HG02973 (cell line): ENCODE results near the gene ERC2.

ENCODE experiments used
- ATAC-seq: cut with Tn5 transposase; IDR thresholded peaks from one replicate; pipeline ENCODE4 v1.9.1; 2021; ENCODE audit warnings: moderate library complexity; ENCODE audit not compliant: unreplicated experiment

The ERC2 gene

DNA sequence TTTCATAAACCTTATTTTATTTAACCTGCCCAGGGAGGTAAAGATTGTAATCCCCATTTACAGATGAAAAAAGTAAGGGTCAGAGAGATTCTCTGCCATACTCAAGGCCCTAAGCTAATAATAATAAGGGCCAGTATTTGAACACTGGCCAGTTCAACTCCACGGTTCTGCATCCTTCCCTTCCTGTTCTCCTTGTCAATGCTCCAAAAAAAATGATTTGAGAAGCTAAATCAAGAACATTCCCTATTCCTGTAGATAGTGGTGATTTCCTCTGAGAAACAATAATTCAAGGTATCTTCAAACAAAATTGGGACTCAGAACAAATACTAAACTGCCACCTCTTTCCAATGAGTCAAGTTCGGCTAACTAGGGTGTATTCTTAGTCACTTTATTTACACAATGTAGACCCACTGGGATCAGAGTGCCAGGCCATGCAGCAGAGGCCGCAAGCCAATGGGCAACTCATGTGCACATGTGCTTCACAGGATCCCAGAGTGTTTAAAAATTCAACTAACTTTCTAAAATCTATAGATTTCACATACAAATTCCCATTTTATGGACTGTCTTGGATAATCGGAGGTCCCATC lies 521.6 kb downstream of the ERC2 start:
- no peak for ATAC-seq

DNA sequence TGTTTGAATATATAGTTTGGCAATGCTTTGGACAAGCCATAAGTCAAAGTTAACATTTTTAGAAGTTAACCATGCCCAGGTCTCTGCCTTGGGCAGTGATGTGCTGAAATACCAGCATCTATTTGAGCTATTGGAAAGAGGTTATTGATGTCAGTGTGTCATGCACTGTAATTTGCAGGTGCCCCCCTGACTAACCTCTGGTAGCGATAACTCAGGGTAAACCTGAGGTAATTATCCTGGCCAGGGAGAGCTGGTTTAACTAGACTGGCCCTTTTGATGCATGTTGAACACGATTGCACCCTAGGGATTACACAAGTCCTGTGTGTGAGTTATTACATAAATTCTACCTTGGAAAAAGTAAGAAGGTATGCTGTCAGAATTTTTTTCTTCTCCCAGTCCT lies 525.4 kb downstream of the ERC2 start:
- no peak for ATAC-seq

DNA sequence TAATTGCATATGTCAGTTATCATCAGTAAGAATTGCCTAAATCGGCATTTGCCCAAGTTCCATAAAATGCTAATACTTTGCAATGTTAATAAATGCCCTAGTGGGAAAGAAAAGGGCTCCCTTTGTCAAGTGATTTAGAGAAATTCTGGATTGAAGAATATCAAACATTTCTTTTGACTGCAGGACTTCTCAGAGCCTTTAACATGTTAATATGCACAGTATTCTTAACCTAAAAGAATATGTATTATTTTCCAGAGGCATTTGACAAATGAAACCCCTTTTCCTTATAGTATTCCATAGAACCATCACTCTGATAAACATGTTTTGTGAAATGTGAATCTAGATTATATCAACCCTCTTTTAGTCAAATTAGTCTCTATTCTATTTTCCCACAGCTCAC lies 529.0 kb downstream of the ERC2 start:
- no peak for ATAC-seq

GRCh38 chr3:55937301-55937700 lies 531.0 kb downstream of the ERC2 start:
- ATAC-seq, result no peak

GRCh38 chr3:55936549-55937052 lies 531.7 kb downstream of the ERC2 start:
- no peak for ATAC-seq

DNA sequence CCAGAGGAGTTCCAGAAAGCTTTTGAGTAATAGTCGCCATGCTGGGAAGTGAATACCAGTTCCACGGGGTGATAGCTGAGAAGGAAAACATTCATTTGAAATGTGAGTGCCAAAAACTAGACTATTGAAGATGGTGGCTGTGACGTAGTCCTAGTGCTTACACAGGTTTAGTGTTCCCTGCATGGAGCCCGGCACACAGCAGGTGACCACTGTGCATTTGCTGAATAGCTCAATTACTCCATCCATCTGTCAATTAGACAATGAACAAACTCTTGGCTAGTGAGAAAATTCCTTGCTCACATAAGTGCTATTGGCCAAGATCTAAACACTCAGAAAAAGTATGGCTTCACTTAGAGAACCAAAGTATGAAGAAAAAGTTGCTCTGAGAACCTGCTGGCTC lies 533.0 kb downstream of the ERC2 start:
- ATAC-seq, result no peak

DNA sequence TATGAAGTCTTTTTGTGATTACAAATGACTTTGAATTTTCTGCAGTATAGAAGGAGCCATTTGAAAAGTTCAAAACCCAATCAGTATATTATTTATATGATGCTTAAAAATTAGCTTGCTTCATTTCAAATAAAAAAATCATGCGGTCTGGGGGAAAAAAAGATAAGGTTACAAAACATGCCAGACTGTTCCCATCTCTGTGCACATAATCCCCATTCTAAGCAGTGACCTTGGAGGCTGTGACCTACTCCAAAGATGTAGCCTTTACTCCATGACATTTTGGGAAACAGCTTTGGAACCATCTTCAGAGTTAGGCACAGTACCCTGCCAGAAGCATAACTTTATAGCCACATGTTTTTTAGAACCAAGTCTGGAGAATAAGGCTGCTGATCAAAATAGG lies 533.5 kb downstream of the ERC2 start:
- no peak for ATAC-seq

GRCh38 chr3:55929154-55929869 lies 539.0 kb downstream of the ERC2 start:
- no peak for ATAC-seq

DNA sequence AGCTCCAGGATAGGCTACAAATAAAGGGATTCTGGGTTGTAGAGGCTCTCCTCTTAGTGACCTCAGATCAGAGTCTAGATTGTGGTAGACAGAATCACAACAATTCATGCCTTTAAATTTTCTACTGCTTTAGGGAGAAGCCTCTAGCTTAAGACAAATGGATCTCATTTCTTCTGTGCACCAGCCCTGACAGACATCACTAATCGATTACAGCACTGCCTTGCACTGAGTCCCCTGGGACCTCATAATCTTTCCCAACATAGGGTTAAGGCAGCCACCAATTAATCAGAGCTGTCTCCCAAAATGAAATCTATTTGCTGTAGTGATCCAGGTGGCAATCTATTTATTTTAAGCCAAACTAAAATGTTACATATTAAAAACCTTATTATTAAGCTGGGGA lies 544.6 kb downstream of the ERC2 start:
- no peak for ATAC-seq

- no peak for ATAC-seq
Measured at GRCh38 chr3:55923207-55923606, 545.1 kb downstream of the ERC2 start.

DNA sequence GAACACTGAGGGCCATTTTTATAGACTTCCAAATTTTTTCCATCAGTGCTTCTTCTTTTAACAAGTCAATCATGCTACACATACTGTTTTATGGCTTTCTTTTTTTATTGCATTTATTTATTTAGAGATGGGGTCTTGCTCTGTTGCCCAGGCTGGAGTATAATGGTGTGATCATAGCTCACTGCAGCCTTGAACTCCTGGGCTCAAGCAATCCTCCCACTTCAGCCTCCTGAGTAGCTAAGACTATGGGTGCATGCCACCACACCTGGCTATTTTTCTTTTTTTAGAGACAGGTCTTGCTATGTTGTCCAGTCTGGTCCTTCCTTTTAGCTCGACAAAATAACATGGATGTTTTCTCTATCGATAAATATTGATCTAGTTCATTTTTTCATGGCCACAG lies 555.4 kb downstream of the ERC2 start:
- no peak for ATAC-seq

DNA sequence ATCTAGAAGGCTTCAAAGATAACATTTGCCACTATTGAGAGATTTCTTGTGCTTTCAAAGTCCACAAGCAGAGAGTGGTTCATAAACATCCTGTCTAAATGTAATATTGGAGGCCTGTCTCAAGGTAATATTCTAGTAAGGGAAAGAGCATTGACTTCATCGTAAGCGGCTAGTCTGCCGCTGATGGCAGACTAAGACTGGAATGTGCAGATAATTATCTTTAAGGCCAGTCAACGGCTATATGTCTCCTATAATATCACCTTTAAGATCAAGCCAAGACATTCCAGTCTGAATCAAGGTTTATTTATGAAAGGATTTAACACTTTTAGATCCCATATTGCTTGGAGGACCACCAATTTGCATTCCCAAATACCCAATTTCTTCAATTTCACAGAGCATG lies 557.0 kb downstream of the ERC2 start:
- ATAC-seq, result no peak

DNA sequence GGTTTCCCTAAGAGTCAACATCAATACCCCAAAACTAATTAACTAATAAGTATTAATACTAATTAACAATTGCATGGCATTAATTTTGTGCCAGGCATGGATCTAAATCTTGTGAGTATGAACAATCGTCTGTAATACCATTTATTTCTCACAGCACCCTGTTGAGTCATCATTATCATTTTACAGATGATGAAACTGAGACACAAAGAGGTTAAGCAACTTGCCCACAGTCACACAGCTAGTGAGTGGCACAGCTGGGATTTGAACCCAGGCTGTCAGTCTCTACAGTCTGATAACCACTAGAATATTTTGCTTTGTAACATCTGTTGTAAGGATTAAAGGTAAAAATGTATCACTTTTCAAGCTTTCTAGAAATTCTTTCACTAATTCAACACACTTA lies 557.7 kb downstream of the ERC2 start:
- ATAC-seq, result no peak

- ATAC-seq, result no peak
Measured at GRCh38 chr3:55909373-55909772, 558.9 kb downstream of the ERC2 start.

DNA sequence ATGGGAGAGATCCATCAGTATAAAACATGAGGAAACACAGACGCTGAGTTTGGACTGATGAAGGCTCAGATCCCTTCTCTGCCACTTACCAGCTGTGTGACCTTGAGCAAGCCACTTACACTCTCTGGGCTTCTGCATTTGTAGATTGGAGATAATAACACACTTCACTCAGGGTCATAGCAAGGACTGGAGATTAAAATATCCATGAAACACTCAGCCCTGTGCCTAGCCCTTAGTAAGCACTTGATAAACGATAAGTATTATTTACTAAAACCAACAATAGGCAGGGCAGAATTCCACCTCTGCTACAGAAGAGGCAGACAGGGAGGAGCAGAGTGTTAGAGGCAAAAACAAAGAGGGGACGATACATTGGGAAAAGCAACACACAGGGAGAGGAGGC lies 560.7 kb downstream of the ERC2 start:
- no peak for ATAC-seq

GRCh38 chr3:55906896-55907295 lies 561.4 kb downstream of the ERC2 start:
- ATAC-seq, result no peak

DNA sequence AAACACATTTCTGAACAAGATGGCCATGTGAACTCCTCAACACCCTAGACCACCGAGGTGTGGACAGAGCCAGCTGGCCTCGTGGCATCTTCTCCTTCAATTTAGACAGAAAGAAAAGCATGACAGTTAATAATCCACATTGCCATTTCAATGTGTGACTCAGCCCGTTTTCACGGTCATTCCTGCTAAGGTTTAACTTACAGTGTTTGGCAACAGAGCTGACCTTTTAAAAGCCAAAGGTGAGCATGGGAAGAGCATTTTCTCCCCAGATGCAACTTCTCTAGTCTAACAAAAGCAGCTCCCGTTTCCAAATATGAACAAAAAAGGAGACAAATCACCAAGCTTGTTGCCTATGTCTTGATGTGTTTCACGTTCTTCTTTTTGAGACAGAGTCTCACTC lies 563.6 kb downstream of the ERC2 start:
- no peak for ATAC-seq

- ATAC-seq, result no peak
Measured at GRCh38 chr3:55903680-55904079, 564.6 kb downstream of the ERC2 start.

DNA sequence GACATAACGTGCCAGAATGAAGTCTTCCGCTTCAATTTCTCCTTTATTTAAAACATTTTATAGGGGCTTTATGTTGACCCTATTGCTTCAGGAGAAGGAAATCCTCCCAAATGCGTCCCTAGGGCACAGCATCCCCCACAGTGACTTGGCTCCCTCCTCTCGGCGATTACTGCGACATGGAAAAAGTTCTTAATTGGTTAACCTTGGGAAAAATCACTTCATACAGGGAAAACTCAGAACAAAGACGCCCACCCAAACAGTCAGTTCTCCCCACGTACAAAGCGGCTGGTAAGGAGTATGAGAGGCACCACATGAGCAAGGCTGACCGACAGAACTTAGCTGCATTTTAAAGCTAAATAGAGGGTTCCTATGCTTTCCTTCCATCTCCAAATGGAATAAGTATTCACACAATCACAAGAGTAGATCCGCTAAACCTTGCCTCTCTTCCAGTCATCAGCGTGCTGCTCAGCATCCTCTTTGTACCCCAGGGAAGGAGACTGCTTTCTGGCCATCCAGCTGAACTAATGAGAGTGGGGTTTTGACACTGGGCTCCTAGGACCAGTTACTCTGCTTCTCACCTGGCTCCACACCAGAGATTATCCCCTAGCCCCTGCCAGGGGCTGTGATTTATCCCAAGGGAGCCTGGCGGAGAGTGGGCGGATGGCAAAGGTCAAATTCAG lies 565.9 kb downstream of the ERC2 start:
- ATAC-seq, result no peak

GRCh38 chr3:55899887-55900286 lies 568.4 kb downstream of the ERC2 start:
- ATAC-seq, result no peak

DNA sequence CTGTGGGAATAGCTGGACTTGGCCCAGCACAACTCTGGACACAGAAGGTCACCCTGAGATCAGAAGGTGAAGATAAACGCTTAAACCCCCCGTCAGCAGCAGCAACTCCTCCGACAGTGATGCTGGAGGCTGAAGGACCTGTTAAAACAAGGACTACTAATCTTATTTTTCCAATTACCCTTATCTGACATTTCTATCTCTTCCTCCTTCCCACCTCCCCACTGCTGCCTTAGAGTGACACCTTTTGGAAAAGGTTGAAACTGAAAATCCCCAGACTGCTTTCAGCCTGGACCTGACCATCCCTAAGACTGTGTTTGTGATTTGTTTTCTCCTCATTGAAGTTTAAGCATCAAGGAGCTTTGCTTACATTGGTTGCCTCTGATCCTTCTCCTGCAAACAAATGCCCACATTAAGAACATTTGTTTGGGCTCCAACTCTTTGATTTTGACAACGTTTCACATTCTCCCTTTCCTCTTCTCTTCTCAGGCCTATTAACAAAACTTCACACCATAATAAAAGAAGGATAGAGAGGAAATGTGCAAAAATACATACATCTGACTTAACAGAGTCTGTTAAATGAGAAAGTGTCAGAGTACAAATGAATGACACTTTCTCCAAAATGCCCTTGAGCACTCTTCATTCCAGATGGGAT lies 570.6 kb downstream of the ERC2 start:
- ATAC-seq, result no peak
